ENCODE results near the gene FAM209A. TPM values are rescaled to one million over a fixed set of nuclear protein-coding genes. Genes with fewer than 3 reads are reported as not detected.
"Not testable (repeated sequence)": the region's sequence is repeated elsewhere in the genome, so short reads cannot be mapped to it uniquely, and the experiment has no call there.

FAM209A gene, protein sequence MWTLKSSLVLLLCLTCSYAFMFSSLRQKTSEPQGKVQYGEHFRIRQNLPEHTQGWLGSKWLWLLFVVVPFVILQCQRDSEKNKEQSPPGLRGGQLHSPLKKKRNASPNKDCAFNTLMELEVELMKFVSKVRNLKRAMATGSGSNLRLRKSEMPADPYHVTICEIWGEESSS
- 1 to 10 TPM; 1.4 to 3.0 TPM for total RNA-seq

DNA sequence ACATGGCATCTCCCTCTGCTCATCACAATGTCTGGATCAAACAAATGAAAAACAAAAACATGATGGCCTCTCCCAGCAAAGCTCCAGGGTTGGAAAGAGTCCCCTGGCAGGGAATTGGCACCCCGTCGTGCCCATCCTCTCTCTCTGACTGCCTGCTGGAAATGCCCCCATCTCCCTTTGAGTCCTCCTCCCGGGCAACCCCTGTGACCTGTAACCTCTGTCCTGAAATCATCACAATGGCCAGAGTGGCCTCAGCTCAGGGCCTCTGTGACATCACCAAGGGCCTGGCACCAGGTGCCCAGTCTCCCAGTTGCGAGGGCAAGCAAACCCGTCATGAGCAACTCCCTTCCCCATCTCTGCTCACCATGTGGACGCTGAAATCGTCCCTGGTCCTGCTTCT is at the start of gene FAM209A:
FAM209A (plus strand) TSS at position 301 of the 400 bp plus-strand sequence; CDS start at position 366, 65 bp downstream.
- H3K27me3 Mint-ChIP-seq, CTCF ChIA-PET, DNase-seq, POLR2A ChIA-PET, H3K4me3 Mint-ChIP-seq: not testable (repeated sequence)
- Mint-ChIP-seq H3K27ac (peak within 1 kb of the TSS; percentile 17), H3K36me3 (ENCODE audit: low read depth) (peaks cover 28% of the 10 kb centered on the region), H3K9me3 (peaks cover 10% of the 10 kb centered on the region), H3K4me1 (peaks cover 14% of the 10 kb centered on the region)

- ChIA-PET CTCF (no interaction called here), POLR2A (interaction anchor here (2.0 kb wide), 1 partner anchor 72 kb away, joined by 5 read pairs; the partner anchor contains the start of gene CASS4)
- Mint-ChIP-seq H3K36me3 (ENCODE audit: low read depth) (peaks cover 86% of the 10 kb centered on the region), H3K4me3 (no peak overlapping the region), H3K4me1 (peaks cover 37% of the 10 kb centered on the region), H3K27ac (peak overlapping the region; percentile 36), H3K9me3 (no peaks in the 10 kb centered on the region), H3K27me3 (no peaks in the 10 kb centered on the region)
- DNase-seq, result no peak
Observed at GRCh38 chr20:56483970-56484369, 40.6 kb upstream of the FAM209A start.

DNA sequence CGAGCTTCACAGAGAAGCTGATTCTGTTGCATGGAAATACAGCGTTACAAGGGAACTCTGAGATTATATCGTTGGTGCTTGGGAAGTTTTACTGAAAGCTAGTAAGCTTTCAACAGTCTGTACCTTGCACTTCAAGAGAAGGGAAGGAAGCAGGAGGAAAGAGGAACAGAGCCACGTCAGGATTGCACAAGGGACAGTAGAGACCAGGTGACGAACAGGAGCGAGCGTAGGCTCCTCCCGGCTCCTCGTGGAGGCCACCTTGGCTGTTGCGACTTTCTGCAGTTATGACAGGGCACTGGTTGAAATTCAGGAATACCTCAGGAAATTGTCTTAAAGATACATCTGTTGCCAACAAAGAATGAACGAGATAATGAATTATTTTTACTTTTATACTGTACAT is 37.3 kb upstream of the FAM209A start:
- Mint-ChIP-seq H3K36me3 (ENCODE audit: low read depth) (peaks cover 82% of the 10 kb centered on the region), H3K27ac (no peak overlapping the region), H3K9me3 (no peaks in the 10 kb centered on the region), H3K4me1 (peaks cover 29% of the 10 kb centered on the region), H3K27me3 (no peaks in the 10 kb centered on the region), H3K4me3 (no peak overlapping the region)
- ChIA-PET CTCF (no interaction called here), POLR2A (no interaction called here)
- no peak for DNase-seq

DNA sequence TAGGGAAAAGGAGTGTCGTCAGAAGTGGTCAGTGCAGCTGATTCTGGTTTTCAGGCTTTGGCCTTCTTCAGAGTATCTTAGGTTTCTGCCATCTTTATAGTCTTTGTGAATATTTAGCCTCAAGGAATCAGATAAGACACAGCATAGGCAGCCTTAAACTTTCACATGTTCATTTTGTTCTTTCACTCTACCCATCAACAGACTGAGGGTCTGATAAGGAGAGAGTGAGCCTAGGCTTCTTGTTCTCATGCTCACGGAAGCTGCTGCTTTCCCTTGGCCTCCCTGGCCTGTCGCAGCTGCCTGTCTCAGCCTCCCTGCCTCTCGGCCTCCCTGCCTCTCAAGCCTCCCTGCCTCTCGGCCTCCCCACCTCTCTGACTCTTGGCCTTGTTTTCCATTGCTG is 36.0 kb upstream of the FAM209A start:
- H3K4me1 Mint-ChIP-seq, result peaks cover 20% of the 10 kb centered on the region
- H3K27me3 Mint-ChIP-seq, result no peaks in the 10 kb centered on the region
- ChIA-PET POLR2A (no interaction called here), CTCF (interaction anchor here (0.7 kb wide), 1 partner anchor 15 kb away, joined by 3 read pairs; no protein-coding TSS in a partner anchor)
- H3K27ac Mint-ChIP-seq, result no peak overlapping the region
- H3K4me3 Mint-ChIP-seq, result no peak overlapping the region
- DNase-seq, result no peak
- no peaks in the 10 kb centered on the region for H3K9me3 Mint-ChIP-seq
- peaks cover 83% of the 10 kb centered on the region for H3K36me3 Mint-ChIP-seq (ENCODE audit: low read depth)

- DNase-seq, result no peak
- H3K36me3 Mint-ChIP-seq (ENCODE audit: low read depth), result peaks cover 27% of the 10 kb centered on the region
- H3K4me1 Mint-ChIP-seq, result peaks cover 2% of the 10 kb centered on the region
- ChIA-PET POLR2A (no interaction called here), CTCF (no interaction called here)
- no peaks in the 10 kb centered on the region for H3K9me3 Mint-ChIP-seq
- H3K27ac Mint-ChIP-seq, result no peak overlapping the region
- H3K4me3 Mint-ChIP-seq, result no peak overlapping the region
- H3K27me3 Mint-ChIP-seq, result no peaks in the 10 kb centered on the region
Observed at GRCh38 chr20:56501116-56501515, 23.4 kb upstream of the FAM209A start.

GRCh38 chr20:56503916-56504315 is 20.6 kb upstream of the FAM209A start:
- ChIA-PET POLR2A (no interaction called here), CTCF (no interaction called here)
- H3K27ac Mint-ChIP-seq, result no peak overlapping the region
- no peaks in the 10 kb centered on the region for H3K9me3 Mint-ChIP-seq
- H3K4me3 Mint-ChIP-seq, result no peak overlapping the region
- no peak for DNase-seq
- H3K36me3 Mint-ChIP-seq (ENCODE audit: low read depth), result peaks cover 13% of the 10 kb centered on the region
- peaks cover 2% of the 10 kb centered on the region for H3K4me1 Mint-ChIP-seq
- no peaks in the 10 kb centered on the region for H3K27me3 Mint-ChIP-seq

- ChIA-PET CTCF (interaction anchor here (1.2 kb wide), 1 partner anchor 10 kb away, joined by 3 read pairs; no protein-coding TSS in a partner anchor), POLR2A (no interaction called here)
- no peak for DNase-seq
- H3K27me3 Mint-ChIP-seq, result no peaks in the 10 kb centered on the region
- peaks cover 13% of the 10 kb centered on the region for H3K36me3 Mint-ChIP-seq (ENCODE audit: low read depth)
- no peak overlapping the region for H3K27ac Mint-ChIP-seq
- no peaks in the 10 kb centered on the region for H3K9me3 Mint-ChIP-seq
- H3K4me3 Mint-ChIP-seq, result no peak overlapping the region
- peaks cover 2% of the 10 kb centered on the region for H3K4me1 Mint-ChIP-seq
Observed at GRCh38 chr20:56504373-56505005, 20.1 kb upstream of the FAM209A start.

- H3K27me3 Mint-ChIP-seq, result no peaks in the 10 kb centered on the region
- no peak overlapping the region for H3K27ac Mint-ChIP-seq
- H3K36me3 Mint-ChIP-seq (ENCODE audit: low read depth), result peaks cover 13% of the 10 kb centered on the region
- no peak for DNase-seq
- CTCF ChIA-PET, result interaction anchor here (1.2 kb wide), 1 partner anchor 8 kb away, joined by 3 read pairs; no protein-coding TSS in a partner anchor
- H3K4me3 Mint-ChIP-seq, result no peak overlapping the region
- POLR2A ChIA-PET, result no interaction called here
- peaks cover 2% of the 10 kb centered on the region for H3K4me1 Mint-ChIP-seq
- H3K9me3 Mint-ChIP-seq, result no peaks in the 10 kb centered on the region
Observed at GRCh38 chr20:56506103-56506502, 18.4 kb upstream of the FAM209A start.

GRCh38 chr20:56511926-56512325 is 12.6 kb upstream of the FAM209A start:
- Mint-ChIP-seq H3K4me3 (no peak overlapping the region), H3K4me1 (no peaks in the 10 kb centered on the region), H3K36me3 (ENCODE audit: low read depth) (peaks cover 30% of the 10 kb centered on the region), H3K9me3 (no peaks in the 10 kb centered on the region), H3K27me3 (no peaks in the 10 kb centered on the region), H3K27ac (no peak overlapping the region)
- CTCF ChIA-PET, result no interaction called here
- no peak for DNase-seq
- POLR2A ChIA-PET, result no interaction called here

DNA sequence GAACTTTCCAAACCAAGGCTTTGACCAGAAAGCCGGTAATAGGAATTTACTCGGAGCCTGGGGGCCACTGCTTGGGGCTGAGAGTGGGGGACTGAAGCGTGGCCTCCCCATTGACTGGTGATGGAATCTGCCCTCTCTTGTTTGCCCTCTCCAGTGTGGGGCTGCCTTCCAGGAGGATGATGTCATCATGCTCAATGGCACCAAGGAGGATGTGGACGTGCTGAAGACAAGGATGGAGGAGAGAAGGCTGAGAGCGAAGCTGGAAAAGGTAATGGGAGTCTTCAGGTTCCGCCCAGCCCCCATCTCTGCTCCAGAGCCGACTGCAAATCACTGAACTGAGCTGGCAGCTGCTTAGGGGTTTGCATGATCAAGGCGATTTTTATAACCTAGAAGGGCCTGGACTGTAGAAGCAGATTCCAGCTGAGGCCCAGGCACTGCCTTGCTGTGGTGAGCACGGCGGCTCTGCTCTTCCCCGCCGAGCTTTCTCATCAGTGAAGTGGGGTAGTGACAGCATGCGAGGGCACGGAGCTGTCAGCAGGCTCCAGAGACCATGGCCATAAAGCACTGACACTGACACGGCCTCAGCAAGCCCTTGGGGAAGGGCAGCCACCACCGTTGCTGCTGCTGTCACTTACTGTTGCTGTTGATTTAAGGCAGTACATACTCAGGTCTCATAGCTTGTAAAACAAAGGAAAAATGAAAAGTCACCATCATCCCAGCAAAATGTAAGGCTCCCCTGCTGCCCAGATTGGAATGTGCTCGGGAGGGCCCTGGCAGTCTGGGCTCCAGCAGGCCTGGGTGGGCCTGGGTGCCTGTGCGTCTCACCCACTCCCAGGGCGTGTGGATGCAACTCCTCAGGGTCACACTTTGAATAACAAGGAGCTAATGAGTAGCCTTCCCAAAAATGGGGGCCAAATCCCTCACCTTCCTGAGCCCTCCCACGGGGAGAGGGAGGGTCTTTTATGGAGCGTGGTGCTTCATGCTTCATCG is 11.1 kb upstream of the FAM209A start:
- H3K4me1 Mint-ChIP-seq, result no peaks in the 10 kb centered on the region

GRCh38 chr20:56516631-56517030 is 7.9 kb upstream of the FAM209A start:
- ChIA-PET POLR2A (interaction anchor here (1.6 kb wide), 1 partner anchor 124 kb away, joined by 3 read pairs; the partner anchor contains the start of genes AURKA and CSTF1), CTCF (interaction anchor here (0.6 to 1.1 kb wide), 2 partner anchors 95 to 121 kb away, joined by 3 read pairs; no protein-coding TSS in a partner anchor)
- no peak for DNase-seq
- Mint-ChIP-seq H3K27me3 (no peaks in the 10 kb centered on the region), H3K27ac (no peak overlapping the region), H3K4me1 (peaks cover 2% of the 10 kb centered on the region), H3K9me3 (peaks cover 10% of the 10 kb centered on the region), H3K36me3 (ENCODE audit: low read depth) (peaks cover 73% of the 10 kb centered on the region), H3K4me3 (no peak overlapping the region)

More for the DNA sequence above, 11.1 kb upstream of the FAM209A start:
- peaks cover 41% of the 10 kb centered on the region for H3K36me3 Mint-ChIP-seq (ENCODE audit: low read depth)
- H3K27me3 Mint-ChIP-seq, result no peaks in the 10 kb centered on the region
- H3K4me3 Mint-ChIP-seq, result no peak overlapping the region
- ChIA-PET CTCF (no interaction called here), POLR2A (no interaction called here)
- no peak overlapping the region for H3K27ac Mint-ChIP-seq
- no peaks in the 10 kb centered on the region for H3K9me3 Mint-ChIP-seq
- no peak for DNase-seq

DNA sequence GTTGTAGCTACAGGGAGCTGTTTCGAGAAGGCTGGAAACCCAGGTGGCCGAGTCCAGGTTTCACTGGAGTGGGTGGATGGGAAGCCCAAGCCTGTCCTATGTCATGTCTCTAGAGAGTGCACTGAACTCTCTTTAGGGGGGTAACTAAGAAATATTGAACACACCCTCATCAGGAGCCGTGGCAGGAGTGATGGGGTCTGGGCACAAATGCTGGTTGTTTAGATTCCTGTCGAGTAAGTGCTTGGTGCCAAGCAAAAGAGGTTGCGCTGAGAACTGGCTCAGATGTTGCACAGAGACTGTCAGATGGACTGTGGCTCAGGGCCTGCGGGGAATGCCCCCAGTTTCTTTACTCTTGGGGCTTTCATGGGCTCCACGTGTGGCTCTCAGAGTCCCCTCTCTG is 7.3 kb upstream of the FAM209A start:
- POLR2A ChIA-PET, result no interaction called here
- peaks cover 5% of the 10 kb centered on the region for H3K4me1 Mint-ChIP-seq
- CTCF ChIA-PET, result no interaction called here
- H3K27ac Mint-ChIP-seq, result no peak overlapping the region
- peaks cover 10% of the 10 kb centered on the region for H3K9me3 Mint-ChIP-seq
- no peaks in the 10 kb centered on the region for H3K27me3 Mint-ChIP-seq
- H3K36me3 Mint-ChIP-seq (ENCODE audit: low read depth), result peaks cover 78% of the 10 kb centered on the region
- no peak for DNase-seq
- no peak overlapping the region for H3K4me3 Mint-ChIP-seq

DNA sequence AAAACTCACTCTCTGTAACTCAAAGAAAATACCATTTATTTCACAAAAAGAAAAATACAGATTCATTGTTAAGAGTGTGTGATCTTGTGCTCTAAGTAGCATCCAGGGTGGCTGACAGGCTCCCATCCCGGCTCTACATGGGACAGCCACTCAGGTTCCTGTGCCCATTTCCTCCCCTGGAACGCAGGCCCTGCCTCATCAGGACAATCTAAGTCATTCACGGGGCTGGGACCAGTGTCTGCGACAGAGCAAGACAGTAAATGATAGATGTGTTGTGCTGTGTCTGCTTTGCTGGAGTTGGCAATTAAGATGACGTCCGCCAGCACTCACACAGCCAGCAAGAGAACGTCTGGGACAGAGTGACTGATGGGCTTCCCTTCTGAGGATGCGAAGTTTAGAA is 6.9 kb upstream of the FAM209A start:
- POLR2A ChIA-PET, result no interaction called here
- H3K36me3 Mint-ChIP-seq (ENCODE audit: low read depth), result peaks cover 79% of the 10 kb centered on the region

More for the DNA sequence above, 6.9 kb upstream of the FAM209A start:
- Mint-ChIP-seq H3K9me3 (peaks cover 10% of the 10 kb centered on the region), H3K27ac (no peak overlapping the region), H3K27me3 (no peaks in the 10 kb centered on the region), H3K4me1 (peaks cover 6% of the 10 kb centered on the region), H3K4me3 (no peak overlapping the region)
- CTCF ChIA-PET, result no interaction called here
- no peak for DNase-seq

Measured in activated CD4-positive, alpha-beta memory T cell treated with anti-CD3 and anti-CD28 coated beads, Interleukin-2, amount 10 ng/mL, durations not matched to agents 7 days and 5 days (primary cell).